Measurements from ENCODE around the gene TMEM212.

The TMEM212 gene

GRCh38 chr3:171841620-171842000, 1.5 kb upstream of the TMEM212 start:
- Histone ChIP-seq H3K4me1 (peaks cover 0 to 44% (median 6%) of the 10 kb centered on the region in 4 donors), H3K27ac (no peak overlapping the region), H3K27me3 (no peaks in the 10 kb centered on the region), H3K9me3 (no peaks in the 10 kb centered on the region), H3K4me3 (no peak overlapping the region), H3K36me3 (no peaks in the 10 kb centered on the region)
- intact Hi-C loops (cut with DNase I; ENCODE audit: low total_unique reads) = no loop called here
- DNase-seq = no peak
- TF ChIP-seq, protein P1, sequence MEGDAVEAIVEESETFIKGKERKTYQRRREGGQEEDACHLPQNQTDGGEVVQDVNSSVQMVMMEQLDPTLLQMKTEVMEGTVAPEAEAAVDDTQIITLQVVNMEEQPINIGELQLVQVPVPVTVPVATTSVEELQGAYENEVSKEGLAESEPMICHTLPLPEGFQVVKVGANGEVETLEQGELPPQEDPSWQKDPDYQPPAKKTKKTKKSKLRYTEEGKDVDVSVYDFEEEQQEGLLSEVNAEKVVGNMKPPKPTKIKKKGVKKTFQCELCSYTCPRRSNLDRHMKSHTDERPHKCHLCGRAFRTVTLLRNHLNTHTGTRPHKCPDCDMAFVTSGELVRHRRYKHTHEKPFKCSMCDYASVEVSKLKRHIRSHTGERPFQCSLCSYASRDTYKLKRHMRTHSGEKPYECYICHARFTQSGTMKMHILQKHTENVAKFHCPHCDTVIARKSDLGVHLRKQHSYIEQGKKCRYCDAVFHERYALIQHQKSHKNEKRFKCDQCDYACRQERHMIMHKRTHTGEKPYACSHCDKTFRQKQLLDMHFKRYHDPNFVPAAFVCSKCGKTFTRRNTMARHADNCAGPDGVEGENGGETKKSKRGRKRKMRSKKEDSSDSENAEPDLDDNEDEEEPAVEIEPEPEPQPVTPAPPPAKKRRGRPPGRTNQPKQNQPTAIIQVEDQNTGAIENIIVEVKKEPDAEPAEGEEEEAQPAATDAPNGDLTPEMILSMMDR (IDR thresholded peaks at IDR 0.05) = no peak

GRCh38 chr3:171844873-171845272, 1.7 kb downstream of the TMEM212 start:
- intact Hi-C loops (cut with DNase I; ENCODE audit: low total_unique reads) = no loop called here
- Histone ChIP-seq H3K36me3 (no peaks in the 10 kb centered on the region), H3K4me1 (peaks cover 0 to 20% (median under 1%) of the 10 kb centered on the region in 4 donors), H3K27me3 (no peaks in the 10 kb centered on the region), H3K9me3 (no peaks in the 10 kb centered on the region), H3K4me3 (no peak overlapping the region), H3K27ac (no peak overlapping the region)
- TF ChIP-seq, protein P1 (IDR thresholded peaks at IDR 0.05) = no peak
- DNase-seq = no peak

GRCh38 chr3:171845481-171846284, 2.5 kb downstream of the TMEM212 start:
- Histone ChIP-seq H3K4me1 (peaks cover 0 to 25% (median 2%) of the 10 kb centered on the region in 4 donors), H3K9me3 (no peaks in the 10 kb centered on the region), H3K4me3 (no peak overlapping the region), H3K27me3 (no peaks in the 10 kb centered on the region), H3K27ac (no peak overlapping the region), H3K36me3 (no peaks in the 10 kb centered on the region)
- DNase-seq = no peak
- TF ChIP-seq, protein P1 (IDR thresholded peaks at IDR 0.05) = no peak
- intact Hi-C loops (cut with DNase I; ENCODE audit: low total_unique reads) = no loop called here

DNA sequence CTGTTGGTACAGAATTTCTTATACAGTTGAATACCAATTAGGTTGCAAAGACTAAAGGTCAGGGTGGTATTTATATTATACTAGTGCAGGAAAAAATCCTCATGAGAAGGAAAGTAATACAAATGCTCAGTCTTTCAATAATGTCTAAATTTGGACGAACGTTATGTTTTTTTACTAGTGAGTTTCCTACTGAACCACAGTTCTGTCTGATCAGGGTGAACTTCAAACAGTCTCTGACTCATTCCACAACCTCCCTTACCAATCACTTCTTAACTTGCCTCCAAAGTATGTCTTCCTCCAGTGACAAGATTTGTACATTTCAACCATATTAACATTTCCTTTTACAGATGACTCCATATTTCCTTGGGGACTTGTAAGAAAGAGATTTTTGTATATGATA, 3.4 kb downstream of the TMEM212 start:
- Histone ChIP-seq H3K36me3 (no peaks in the 10 kb centered on the region), H3K27me3 (no peaks in the 10 kb centered on the region), H3K9me3 (no peaks in the 10 kb centered on the region), H3K27ac (no peak overlapping the region), H3K4me1 (peaks cover 0 to 22% (median 2%) of the 10 kb centered on the region in 4 donors), H3K4me3 (no peak overlapping the region)
- intact Hi-C loops (cut with DNase I; ENCODE audit: low total_unique reads) = no loop called here
- TF ChIP-seq, protein P1 (IDR thresholded peaks at IDR 0.05) = no peak
- no peak for DNase-seq

- no peak for DNase-seq
- Histone ChIP-seq H3K27me3 (no peaks in the 10 kb centered on the region), H3K9me3 (no peaks in the 10 kb centered on the region), H3K4me3 (no peak overlapping the region), H3K36me3 (no peaks in the 10 kb centered on the region), H3K27ac (no peak overlapping the region), H3K4me1 (peaks cover 0 to 18% (median 2%) of the 10 kb centered on the region in 4 donors)
- intact Hi-C loops (cut with DNase I; ENCODE audit: low total_unique reads) = no loop called here
- TF ChIP-seq, protein P1 (IDR thresholded peaks at IDR 0.05) = no peak
Observed at GRCh38 chr3:171847133-171847532, 4.0 kb downstream of the TMEM212 start.

All from tibial artery (tissue), 4 donors.